Mesendoderm (in vitro differentiated cells): Measurements from ENCODE around the gene AP3S2.
A peak's percentile ranks its signal among the peaks of the same experiment; 100 is the strongest.

Experiments used
- DNase-seq: peaks from one replicate; pipeline ENCODE4 v3.0.0; 2013
- H2AK5ac ChIP-seq: 2 replicates; pipeline ENCODE4 v1.6.1; 2013; ENCODE audit warnings: low read length, inconsistent platforms
- H2BK120ac ChIP-seq: 2 replicates; pipeline ENCODE4 v1.6.1; 2013; ENCODE audit warnings: low read depth, mild to moderate bottlenecking, low read length, moderate library complexity, mixed read lengths
- H2BK15ac ChIP-seq: replicated peaks from 2 replicates; pipeline ENCODE4 v1.6.1; 2013; ENCODE audit warnings: low read depth, mild to moderate bottlenecking, moderate library complexity
- H2BK5ac ChIP-seq: 2 replicates; pipeline ENCODE4 v1.6.1; 2013; ENCODE audit warnings: low read length, inconsistent platforms
- H3K18ac ChIP-seq: 2 replicates; pipeline ENCODE4 v1.6.1; 2013; ENCODE audit warnings: mild to moderate bottlenecking, low read length, mixed read lengths
- H3K23ac ChIP-seq: one replicate; pipeline ENCODE4 v1.6.1; 2013; ENCODE audit warnings: low read length
- H3K27ac ChIP-seq: 2 replicates; pipeline ENCODE4 v1.5.1; 2013; ENCODE audit warnings: low read depth, mild to moderate bottlenecking, inconsistent platforms, low read length, moderate library complexity
- H3K27me3 ChIP-seq: 2 replicates; pipeline ENCODE4 v1.6.1; 2013; ENCODE audit warnings: low read length, control low read depth, mild to moderate bottlenecking, inconsistent platforms; ENCODE audit not compliant: insufficient read depth, poor library complexity
- H3K36me3 ChIP-seq: 2 replicates; pipeline ENCODE4 v1.6.1; 2013; ENCODE audit warnings: low read length, inconsistent platforms; ENCODE audit not compliant: control insufficient read depth, insufficient read depth
- H3K4ac ChIP-seq: one replicate; pipeline ENCODE4 v1.6.1; 2013; ENCODE audit warnings: low read depth, mild to moderate bottlenecking, low read length, moderate library complexity
- H3K4me1 ChIP-seq: 2 replicates; pipeline ENCODE4 v1.6.1; 2013; ENCODE audit warnings: low read depth, low read length, inconsistent platforms; ENCODE audit not compliant: control insufficient read depth
- H3K4me2 ChIP-seq: 2 replicates; pipeline ENCODE4 v1.6.1; 2013; ENCODE audit warnings: low read length
- H3K4me3 ChIP-seq: 2 replicates; pipeline ENCODE4 v1.5.1; 2013; ENCODE audit warnings: mild to moderate bottlenecking, low read length
- H3K56ac ChIP-seq: one replicate; pipeline ENCODE4 v1.6.1; 2013; ENCODE audit warnings: low read length
- H3K79me1 ChIP-seq: 2 replicates; pipeline ENCODE4 v1.6.1; 2013; ENCODE audit warnings: low read length, inconsistent platforms
- H3K79me2 ChIP-seq: 2 replicates; pipeline ENCODE4 v1.6.1; 2013; ENCODE audit warnings: mild to moderate bottlenecking, low read length; ENCODE audit not compliant: control insufficient read depth, insufficient read depth
- H3K9ac ChIP-seq: 2 replicates; pipeline ENCODE4 v1.6.1; 2013; ENCODE audit warnings: low read length, inconsistent platforms
- H4K5ac ChIP-seq: one replicate; pipeline ENCODE4 v1.6.1; 2013; ENCODE audit warnings: low read length
- H4K8ac ChIP-seq: one replicate; pipeline ENCODE4 v1.6.1; 2013; ENCODE audit warnings: low read depth, mild to moderate bottlenecking, control low read depth, low read length, moderate library complexity
- WGBS: extraction: QIAGEN DNeasy Blood & Tissue Kit; methylation state at CpG from one replicate; pipeline ENCODE4 v1.1.7; 2013; ENCODE audit warnings: low lambda C conversion rate, missing lambda C conversion rate; ENCODE audit not compliant: insufficient coverage; ENCODE audit errors: extremely low coverage; 5-methylcytosine and 5-hydroxymethylcytosine counted together

The AP3S2 gene

DNA sequence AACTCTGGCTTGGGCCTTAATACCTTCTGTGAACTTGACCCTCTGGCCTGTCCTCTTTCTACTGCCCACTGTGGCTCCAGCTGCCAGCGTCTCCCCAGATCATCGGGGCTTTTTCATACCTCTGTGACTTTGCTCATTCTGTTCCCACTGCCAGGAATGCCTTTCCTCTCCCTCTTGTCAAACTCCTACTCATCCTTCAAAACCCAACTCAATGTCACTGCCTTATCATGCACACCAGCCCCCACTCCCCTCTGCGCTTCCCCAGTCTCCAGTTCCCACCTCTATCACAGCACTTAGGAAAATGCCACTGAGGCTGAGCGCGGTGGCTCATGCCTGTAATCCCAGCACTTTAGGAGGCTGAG is 84.0 kb downstream of the AP3S2 start:
- no peaks in the 10 kb centered on the region for H3K4me1 ChIP-seq
- no peak overlapping the region for H3K4me2 ChIP-seq
- H3K36me3 ChIP-seq: no peaks in the 10 kb centered on the region
- no peak overlapping the region for H3K56ac ChIP-seq
- H3K27ac ChIP-seq: no peak overlapping the region
- H2BK120ac ChIP-seq: no peak overlapping the region
- no peaks in the 10 kb centered on the region for H3K79me2 ChIP-seq
- H2AK5ac ChIP-seq: no peak overlapping the region
- no peak overlapping the region for H3K4ac ChIP-seq
- no peaks in the 10 kb centered on the region for H3K79me1 ChIP-seq
- no peak overlapping the region for H3K4me3 ChIP-seq
- H2BK5ac ChIP-seq: no peak overlapping the region
- no peak overlapping the region for H3K18ac ChIP-seq
- peaks cover 4% of the 10 kb centered on the region for H3K27me3 ChIP-seq
- no peak overlapping the region for H4K8ac ChIP-seq
- H3K9ac ChIP-seq: no peak overlapping the region
- WGBS: no CpG with 5 or more reads among the region's 5 CpGs
- no peak overlapping the region for H3K23ac ChIP-seq
- no peak overlapping the region for H2BK15ac ChIP-seq
- no peak for DNase-seq
- no peak overlapping the region for H4K5ac ChIP-seq

DNA sequence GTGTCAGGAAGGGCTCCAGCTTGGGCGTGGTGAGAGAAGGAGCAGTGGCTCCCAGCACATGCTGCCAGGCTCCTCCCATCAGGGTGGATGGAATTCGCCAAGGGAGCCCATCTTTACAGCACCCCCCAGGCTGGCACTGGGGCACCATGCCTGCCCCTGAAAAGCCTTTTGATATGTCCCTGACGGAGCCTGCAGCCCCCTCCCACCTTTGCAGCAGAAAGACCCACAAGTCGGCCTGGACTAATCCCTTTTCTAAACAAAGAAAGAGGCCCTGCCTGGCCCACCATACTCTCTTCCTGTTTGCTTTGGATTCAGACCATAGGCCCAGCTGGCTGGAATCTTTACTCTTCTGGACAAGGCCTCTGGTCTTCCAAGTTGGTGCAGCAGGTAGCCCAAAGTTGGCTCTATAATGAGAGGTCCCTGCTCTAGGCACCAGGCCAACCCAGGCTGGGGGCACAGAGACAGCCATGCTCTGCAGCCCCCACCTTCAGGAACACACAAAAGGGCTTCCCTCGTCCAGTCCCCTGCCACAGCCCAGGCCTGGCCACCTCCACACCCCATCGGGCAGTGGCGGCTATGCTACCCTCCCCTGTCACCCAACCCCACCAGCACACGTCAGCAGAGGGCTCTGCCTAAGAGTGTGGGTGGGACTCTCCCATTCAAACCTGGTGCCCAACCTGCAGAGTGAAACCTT is 84.6 kb downstream of the AP3S2 start:
- no CpG with 5 or more reads among the region's 8 CpGs for WGBS
- H2BK15ac ChIP-seq: no peak overlapping the region
- H4K5ac ChIP-seq: no peak overlapping the region
- no peak overlapping the region for H2BK120ac ChIP-seq
- no peak overlapping the region for H2BK5ac ChIP-seq
- H3K36me3 ChIP-seq: no peaks in the 10 kb centered on the region
- H3K4me2 ChIP-seq: no peak overlapping the region
- H3K4me3 ChIP-seq: no peak overlapping the region
- DNase-seq: no peak
- no peak overlapping the region for H2AK5ac ChIP-seq
- H3K27ac ChIP-seq: no peak overlapping the region
- no peaks in the 10 kb centered on the region for H3K79me1 ChIP-seq
- no peaks in the 10 kb centered on the region for H3K4me1 ChIP-seq
- H3K79me2 ChIP-seq: no peaks in the 10 kb centered on the region
- no peak overlapping the region for H3K9ac ChIP-seq
- H3K27me3 ChIP-seq: peaks cover 2% of the 10 kb centered on the region
- no peak overlapping the region for H4K8ac ChIP-seq
- H3K56ac ChIP-seq: peak overlapping the region; percentile 42
- H3K18ac ChIP-seq: no peak overlapping the region
- no peak overlapping the region for H3K23ac ChIP-seq
- H3K4ac ChIP-seq: no peak overlapping the region

- H2BK15ac ChIP-seq: no peak overlapping the region
- no peak overlapping the region for H2BK120ac ChIP-seq
- no peak overlapping the region for H3K9ac ChIP-seq
- no peak overlapping the region for H3K4me2 ChIP-seq
- no peaks in the 10 kb centered on the region for H3K4me1 ChIP-seq
- H3K23ac ChIP-seq: no peak overlapping the region
- H3K79me1 ChIP-seq: no peaks in the 10 kb centered on the region
- WGBS: no CpG with 5 or more reads among the region's 10 CpGs
- no peak overlapping the region for H3K27ac ChIP-seq
- H3K18ac ChIP-seq: no peak overlapping the region
- H4K5ac ChIP-seq: no peak overlapping the region
- no peaks in the 10 kb centered on the region for H3K27me3 ChIP-seq
- H3K79me2 ChIP-seq: no peaks in the 10 kb centered on the region
- no peak overlapping the region for H2BK5ac ChIP-seq
- no peaks in the 10 kb centered on the region for H3K36me3 ChIP-seq
- no peak overlapping the region for H4K8ac ChIP-seq
- no peak overlapping the region for H3K4me3 ChIP-seq
- H3K56ac ChIP-seq: peak overlapping the region; percentile 42
- no peak for DNase-seq
- H2AK5ac ChIP-seq: no peak overlapping the region
- H3K4ac ChIP-seq: no peak overlapping the region
Measured at GRCh38 chr15:89808160-89808870, 85.5 kb downstream of the AP3S2 start.

DNA sequence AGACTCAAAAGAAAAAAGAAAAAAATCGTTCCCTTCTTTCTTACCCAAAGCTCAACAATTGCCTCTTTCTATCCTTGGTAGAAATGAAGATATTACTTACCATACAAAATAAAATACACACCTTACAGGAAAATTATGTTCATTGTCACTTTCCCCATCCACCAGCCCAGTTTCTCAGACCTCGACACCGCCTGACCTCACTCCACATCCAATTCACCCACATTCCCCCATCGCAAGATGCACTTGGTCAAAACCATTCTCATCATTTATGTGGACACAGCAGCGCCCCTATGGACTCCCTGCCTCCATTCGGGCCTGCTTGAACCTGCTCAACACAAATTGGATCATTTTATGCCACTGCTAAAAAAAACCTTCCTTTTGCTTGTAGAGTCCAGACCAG is 86.1 kb downstream of the AP3S2 start:
- no peak overlapping the region for H3K4me3 ChIP-seq
- no peak overlapping the region for H2BK15ac ChIP-seq
- no peak overlapping the region for H2BK5ac ChIP-seq
- H3K4me1 ChIP-seq: no peaks in the 10 kb centered on the region
- no peak overlapping the region for H4K5ac ChIP-seq
- no peaks in the 10 kb centered on the region for H3K36me3 ChIP-seq
- H3K23ac ChIP-seq: no peak overlapping the region
- no peak overlapping the region for H3K27ac ChIP-seq
- H3K4me2 ChIP-seq: no peak overlapping the region
- H3K79me1 ChIP-seq: no peaks in the 10 kb centered on the region
- H3K79me2 ChIP-seq: no peaks in the 10 kb centered on the region
- DNase-seq: no peak
- no peak overlapping the region for H3K56ac ChIP-seq
- H2BK120ac ChIP-seq: no peak overlapping the region
- WGBS: 100% methylated on average over 3 of the region's 6 CpGs
- H3K9ac ChIP-seq: no peak overlapping the region
- H2AK5ac ChIP-seq: no peak overlapping the region
- no peak overlapping the region for H4K8ac ChIP-seq
- H3K18ac ChIP-seq: no peak overlapping the region
- H3K4ac ChIP-seq: no peak overlapping the region
- no peaks in the 10 kb centered on the region for H3K27me3 ChIP-seq

- Histone ChIP-seq H2BK120ac (no peak overlapping the region), H3K4me1 (no peaks in the 10 kb centered on the region), H4K5ac (no peak overlapping the region), H3K27me3 (no peaks in the 10 kb centered on the region), H4K8ac (no peak overlapping the region), H3K4me2 (no peak overlapping the region), H3K9ac (no peak overlapping the region), H3K4ac (no peak overlapping the region), H3K36me3 (no peaks in the 10 kb centered on the region), H3K4me3 (no peak overlapping the region), H2BK5ac (no peak overlapping the region), H3K23ac (no peak overlapping the region), H3K18ac (no peak overlapping the region), H2BK15ac (no peak overlapping the region), H3K79me2 (no peaks in the 10 kb centered on the region), H3K56ac (no peak overlapping the region), H3K79me1 (no peaks in the 10 kb centered on the region), H3K27ac (no peak overlapping the region), H2AK5ac (no peak overlapping the region)
- WGBS: no CpG with 5 or more reads among the region's 22 CpGs
- no peak for DNase-seq
Measured at GRCh38 chr15:89806559-89807550, 86.9 kb downstream of the AP3S2 start.
